GM06990 (cell line): ENCODE results near the gene FXYD1.

Experiments used
- DNase-seq: peaks from one replicate; pipeline ENCODE4 v3.0.0-alpha.2; 2011; ENCODE audit not compliant: insufficient read length; ENCODE audit errors: extremely low read depth
- H3K27me3 ChIP-seq: replicated peaks from 2 replicates; pipeline ENCODE4 v1.6.0; 2011; ENCODE audit warnings: low read length; ENCODE audit not compliant: control insufficient read depth, insufficient read depth
- H3K36me3 ChIP-seq: 2 replicates; pipeline ENCODE4 v1.5.1; 2011; ENCODE audit warnings: low read length; ENCODE audit not compliant: control insufficient read depth, insufficient read depth
- H3K4me3 ChIP-seq: replicated peaks from 2 replicates; pipeline ENCODE4 v1.5.1; 2011; ENCODE audit warnings: low read depth, mild to moderate bottlenecking, control low read depth, low read length
- CTCF ChIP-seq: IDR thresholded peaks from 2 replicates; pipeline ENCODE4 v1.5.1; 2011; ENCODE audit warnings: low read length, control low read depth, mild to moderate bottlenecking, inconsistent platforms; ENCODE audit not compliant: insufficient read depth, poor library complexity, severe bottlenecking

Gene FXYD1

DNA sequence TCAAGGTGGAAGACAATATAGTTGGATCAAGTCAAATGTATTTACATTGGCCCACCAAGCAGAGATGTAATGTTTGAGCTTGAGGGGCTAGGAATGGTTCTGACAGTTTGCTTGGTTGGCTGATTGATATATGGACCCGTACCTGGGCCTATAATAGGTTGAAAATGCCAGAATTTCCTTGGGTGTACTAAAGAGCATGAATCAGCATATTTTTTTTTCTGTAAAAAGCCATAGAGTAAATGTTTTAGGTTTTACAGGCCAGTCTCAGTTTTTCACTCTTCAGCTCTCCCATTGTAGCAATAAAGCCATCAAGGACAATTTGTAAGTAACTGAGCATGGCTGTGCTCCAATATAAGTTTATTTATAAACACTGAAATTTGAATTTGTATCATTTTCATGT lies 42.8 kb downstream of the FXYD1 start:
- no peaks in the 10 kb centered on the region for H3K36me3 ChIP-seq
- TF ChIP-seq CTCF, result no peak
- no peaks in the 10 kb centered on the region for H3K27me3 ChIP-seq
- H3K4me3 ChIP-seq, result no peak overlapping the region
- no peak for DNase-seq

GRCh38 chr19:35184267-35184666 lies 45.6 kb downstream of the FXYD1 start:
- Histone ChIP-seq H3K27me3 (no peaks in the 10 kb centered on the region), H3K4me3 (no peak overlapping the region), H3K36me3 (no peaks in the 10 kb centered on the region)
- no peak for DNase-seq
- no peak for TF ChIP-seq CTCF

DNA sequence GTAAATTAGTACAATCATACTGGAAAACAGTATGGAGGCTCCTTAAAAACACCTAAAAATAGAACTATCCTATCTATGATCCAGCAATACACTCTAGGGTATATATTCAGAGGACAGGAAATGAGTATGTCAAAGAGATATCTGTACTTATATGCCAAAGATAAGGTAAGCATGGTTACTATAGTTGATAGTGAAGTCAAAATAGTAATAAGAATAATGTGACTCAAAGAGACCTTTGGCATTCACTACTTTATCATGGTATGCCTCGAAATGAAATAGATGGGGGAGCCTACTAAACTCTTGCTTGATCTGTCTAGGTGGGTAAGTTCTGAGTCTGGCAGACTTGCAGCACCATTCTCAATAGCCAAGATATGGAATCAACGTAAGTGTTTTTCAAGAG lies 46.3 kb downstream of the FXYD1 start:
- TF ChIP-seq CTCF, result no peak
- no peak overlapping the region for H3K4me3 ChIP-seq
- H3K27me3 ChIP-seq, result no peaks in the 10 kb centered on the region
- no peaks in the 10 kb centered on the region for H3K36me3 ChIP-seq
- no peak for DNase-seq
